NCI-H2227 (cell line): ENCODE measurements around the gene RNASE4.
"Not testable (repeated sequence)": the region's sequence is repeated elsewhere in the genome, so short reads cannot be mapped to it uniquely, and the experiment has no call there.

Experiments
- DNase-seq: peaks from one replicate; lab custom pipeline; 2025; ENCODE audit not compliant: unreplicated experiment; lab: John Stamatoyannopoulos, UW

Gene RNASE4, protein sequence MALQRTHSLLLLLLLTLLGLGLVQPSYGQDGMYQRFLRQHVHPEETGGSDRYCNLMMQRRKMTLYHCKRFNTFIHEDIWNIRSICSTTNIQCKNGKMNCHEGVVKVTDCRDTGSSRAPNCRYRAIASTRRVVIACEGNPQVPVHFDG

DNA sequence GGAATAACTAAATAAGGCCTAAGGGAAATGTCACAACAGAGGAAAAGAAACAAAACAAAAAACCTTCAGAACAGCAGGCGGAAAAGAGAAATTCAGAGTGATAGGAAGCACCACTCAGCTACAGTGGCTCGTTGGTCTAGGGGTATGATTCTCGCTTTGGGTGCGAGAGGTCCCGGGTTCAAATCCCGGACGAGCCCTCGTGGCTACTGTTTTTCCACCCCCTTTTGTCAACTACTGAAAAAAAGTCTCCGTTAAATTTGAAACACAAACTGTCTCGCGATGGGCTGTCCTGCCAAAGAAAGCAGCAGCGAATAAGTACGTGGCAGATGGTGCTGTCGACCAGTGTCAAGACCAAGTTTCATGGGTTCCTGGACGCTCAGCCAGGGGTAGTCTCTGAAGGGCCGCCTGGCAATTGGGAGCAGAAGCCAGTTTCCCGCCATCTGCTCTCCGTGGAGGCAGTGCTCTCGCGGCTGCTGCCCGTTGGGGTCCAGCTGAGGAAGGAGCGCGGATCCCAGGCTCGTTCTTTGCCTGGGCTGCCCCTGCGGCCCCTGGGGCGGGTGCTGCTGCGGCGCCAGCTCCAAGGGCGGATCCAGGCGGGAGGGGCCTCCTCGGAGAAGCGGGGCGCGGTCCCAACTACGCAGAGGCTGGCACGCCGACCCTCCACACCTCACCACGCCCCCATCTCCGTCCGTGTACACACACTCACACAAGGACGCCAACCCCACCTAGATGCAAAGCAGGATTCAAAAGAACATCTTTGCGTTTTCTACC is at the start of gene RNASE4:
RNASE4 (plus strand) TSS at position 670 of the 771 bp plus-strand sequence. CDS start 14,812 bp downstream, outside the sequence.
- peak; percentile 75 for DNase-seq

DNA sequence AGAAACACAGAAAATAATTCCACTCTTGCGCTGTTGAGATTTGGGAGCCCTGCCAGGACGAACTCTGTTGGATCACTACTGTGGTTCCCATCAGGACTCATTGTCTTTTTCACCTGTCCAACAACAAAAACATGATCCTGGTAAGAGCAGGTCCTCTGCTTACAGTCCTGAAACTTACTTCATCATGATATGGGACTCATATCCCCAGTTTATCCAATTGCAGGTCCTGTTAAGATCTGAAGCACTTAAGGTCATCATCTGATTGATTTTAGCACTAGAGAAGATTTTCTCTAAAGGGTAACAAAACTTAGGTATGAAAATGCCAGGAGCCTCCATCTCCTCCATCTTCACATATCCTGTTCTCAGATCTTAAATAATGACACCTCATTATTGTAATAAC is 42.8 kb upstream of the RNASE4 start, which contains the start of gene OR6S1:
OR6S1 (minus strand) TSS at position 101 of the 400 bp plus-strand sequence; CDS start at position 101, 0 bp downstream.
- DNase-seq, result no peak

DNA sequence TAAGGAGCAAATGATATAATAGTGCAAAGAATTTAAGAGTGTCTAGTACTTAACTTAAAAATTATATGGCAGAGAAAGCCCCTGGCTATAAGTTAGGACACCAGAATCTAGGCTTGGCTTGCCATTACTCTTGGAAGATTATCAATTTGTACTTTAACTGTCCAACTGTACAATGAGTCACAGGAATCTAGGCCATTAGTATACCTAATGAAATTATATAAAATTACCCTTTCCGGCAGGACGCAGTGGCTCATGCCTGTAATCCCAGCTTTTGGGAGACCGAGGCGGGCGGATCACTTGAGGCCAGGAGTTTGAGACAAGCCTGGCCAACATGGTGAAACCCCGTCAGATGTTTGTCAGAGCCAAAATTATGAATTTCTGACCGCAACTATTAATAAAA is 42.2 kb upstream of the RNASE4 start:
- no peak for DNase-seq

DNA sequence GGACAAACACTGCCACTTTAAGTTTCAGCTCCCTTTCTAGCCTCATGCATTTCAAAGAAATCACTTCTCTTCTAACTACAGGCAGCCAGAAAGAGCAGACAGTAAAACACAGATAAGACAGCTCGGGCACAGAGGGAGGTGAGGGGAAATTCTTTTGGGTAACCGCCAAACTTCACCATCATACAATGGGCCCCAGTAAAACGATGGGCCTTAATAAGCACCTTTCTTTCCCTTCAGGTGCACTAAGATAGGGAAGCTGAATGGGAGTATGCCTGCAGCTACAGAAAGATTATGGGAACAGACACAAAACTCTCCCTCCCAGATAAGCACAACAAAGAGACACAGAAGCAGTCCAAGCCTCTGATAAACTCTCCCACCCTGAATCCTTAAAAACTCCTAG is 41.6 kb upstream of the RNASE4 start:
- DNase-seq, result not testable (repeated sequence)

DNA sequence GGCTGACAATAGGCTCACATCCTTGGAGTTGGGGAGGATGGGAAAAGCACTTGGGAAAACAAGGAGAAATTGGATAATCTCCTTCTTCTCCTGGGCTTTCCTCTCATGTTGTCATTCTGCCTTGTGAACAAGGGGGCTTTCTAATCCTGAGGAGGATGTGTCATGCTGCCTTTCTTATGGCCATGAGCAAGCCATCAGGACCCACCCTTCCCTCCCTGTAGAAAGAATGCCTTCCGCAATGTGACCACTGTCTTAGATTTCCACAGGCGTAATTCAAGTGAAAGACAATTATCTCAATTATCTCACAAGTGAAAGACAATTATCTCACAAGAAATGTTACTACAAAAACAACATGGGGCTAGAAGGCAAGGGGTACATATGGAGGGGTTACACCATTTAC is 39.8 kb upstream of the RNASE4 start:
- DNase-seq, result no peak

DNA sequence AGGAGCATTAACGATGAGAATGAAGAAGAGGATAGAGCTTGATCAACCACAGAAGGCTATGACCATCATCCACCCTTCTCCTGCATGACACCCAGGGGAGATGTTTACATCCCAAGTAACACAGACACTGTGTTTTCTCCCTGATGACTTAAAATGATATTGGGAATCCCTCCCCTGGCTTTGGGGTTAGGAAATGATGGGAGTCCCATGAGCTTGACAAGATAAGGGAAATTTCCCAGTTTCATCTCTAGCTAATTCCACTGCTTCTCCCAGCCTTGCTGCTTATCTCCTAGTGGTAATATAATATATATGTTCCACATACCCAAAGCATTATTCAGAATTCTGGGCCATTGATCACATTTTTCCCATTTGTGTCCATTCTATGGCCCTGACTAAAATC is 38.9 kb upstream of the RNASE4 start:
- DNase-seq, result no peak

DNA sequence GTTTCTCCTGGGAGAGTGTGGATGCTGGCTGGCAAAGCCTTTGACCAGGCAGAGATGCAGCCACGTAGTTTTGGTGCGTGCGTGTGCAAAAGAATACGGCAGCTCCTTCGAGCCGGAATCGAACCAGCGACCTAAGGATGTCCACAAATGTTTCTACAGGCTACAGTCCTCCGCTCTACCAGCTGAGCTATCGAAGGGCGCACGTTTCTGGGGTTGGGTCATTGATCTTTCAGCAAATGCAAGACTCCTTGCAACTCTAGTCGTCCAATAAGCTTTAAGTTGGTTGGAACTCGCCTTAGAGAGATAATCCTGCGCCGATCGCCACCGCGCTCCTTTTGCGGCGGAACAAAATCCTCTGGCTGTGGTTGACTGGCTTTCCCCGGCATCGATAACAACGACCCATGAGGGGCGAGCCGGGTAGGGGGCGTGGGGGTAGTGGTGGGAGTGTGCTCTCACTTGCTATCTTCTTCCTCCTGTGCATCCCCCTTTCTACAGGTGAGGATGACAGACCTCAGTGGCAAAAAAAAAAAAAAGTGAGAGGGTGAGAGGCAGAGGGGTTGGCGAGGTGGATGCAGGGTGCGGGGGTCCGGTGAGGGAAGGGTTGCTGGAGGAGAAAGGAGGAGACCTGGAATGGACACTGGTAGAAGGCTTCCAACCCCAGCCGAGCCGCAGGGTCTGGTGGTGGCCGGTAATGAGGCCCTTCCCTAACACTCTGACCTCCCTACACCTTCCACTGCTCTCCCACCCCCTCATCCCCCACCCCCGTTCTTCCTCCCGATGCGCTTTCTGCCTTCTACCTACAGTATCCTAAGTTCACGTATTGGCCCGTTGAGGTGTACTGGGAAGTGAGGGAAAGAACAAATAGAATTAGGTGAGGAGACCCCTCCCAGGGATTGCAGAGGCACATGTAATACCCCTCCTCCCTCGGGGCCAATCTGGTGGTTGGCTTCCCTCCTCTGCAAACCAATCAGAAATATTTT is 31.1 kb upstream of the RNASE4 start:
- peak; percentile 48 for DNase-seq

DNA sequence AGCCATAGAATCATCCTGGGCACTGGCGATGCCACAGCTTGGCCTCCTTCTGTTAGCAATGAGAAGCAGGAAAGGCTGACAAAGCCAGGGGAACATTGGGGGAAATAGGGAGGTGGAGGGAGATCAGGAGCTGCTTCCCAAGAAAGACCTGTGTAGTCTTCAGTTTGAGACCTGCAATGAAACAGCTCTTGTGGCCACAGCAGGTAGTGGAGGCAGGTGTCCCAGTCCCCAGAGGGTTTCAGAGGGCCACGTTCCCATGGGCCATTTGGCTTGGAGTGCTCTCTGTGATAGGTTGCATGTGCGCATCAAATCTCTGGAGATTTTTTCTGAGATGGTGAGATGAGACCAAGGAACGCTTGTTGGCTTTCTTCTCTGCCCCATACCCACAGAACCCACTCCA is 28.5 kb upstream of the RNASE4 start:
- DNase-seq, result no peak

DNA sequence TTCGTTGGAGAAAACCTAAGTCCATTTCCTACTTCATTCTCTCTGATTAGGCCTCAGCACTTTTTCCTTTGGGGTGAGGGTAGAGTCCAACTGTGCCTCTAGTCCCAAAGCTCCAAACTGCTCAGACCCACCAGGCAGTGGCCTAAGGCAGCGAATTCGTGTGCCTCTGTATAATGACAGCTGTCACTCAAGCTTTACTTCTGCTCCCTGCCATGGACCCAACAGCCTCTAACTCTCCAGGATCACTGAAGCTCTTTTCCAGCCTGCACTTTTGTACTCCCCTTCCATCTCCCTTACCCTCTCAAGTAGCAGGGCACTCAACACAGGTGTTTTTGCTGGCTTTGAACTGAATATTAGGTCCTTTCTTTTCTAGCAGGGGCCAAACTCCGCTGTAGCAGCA is 28.1 kb upstream of the RNASE4 start:
- no peak for DNase-seq

DNA sequence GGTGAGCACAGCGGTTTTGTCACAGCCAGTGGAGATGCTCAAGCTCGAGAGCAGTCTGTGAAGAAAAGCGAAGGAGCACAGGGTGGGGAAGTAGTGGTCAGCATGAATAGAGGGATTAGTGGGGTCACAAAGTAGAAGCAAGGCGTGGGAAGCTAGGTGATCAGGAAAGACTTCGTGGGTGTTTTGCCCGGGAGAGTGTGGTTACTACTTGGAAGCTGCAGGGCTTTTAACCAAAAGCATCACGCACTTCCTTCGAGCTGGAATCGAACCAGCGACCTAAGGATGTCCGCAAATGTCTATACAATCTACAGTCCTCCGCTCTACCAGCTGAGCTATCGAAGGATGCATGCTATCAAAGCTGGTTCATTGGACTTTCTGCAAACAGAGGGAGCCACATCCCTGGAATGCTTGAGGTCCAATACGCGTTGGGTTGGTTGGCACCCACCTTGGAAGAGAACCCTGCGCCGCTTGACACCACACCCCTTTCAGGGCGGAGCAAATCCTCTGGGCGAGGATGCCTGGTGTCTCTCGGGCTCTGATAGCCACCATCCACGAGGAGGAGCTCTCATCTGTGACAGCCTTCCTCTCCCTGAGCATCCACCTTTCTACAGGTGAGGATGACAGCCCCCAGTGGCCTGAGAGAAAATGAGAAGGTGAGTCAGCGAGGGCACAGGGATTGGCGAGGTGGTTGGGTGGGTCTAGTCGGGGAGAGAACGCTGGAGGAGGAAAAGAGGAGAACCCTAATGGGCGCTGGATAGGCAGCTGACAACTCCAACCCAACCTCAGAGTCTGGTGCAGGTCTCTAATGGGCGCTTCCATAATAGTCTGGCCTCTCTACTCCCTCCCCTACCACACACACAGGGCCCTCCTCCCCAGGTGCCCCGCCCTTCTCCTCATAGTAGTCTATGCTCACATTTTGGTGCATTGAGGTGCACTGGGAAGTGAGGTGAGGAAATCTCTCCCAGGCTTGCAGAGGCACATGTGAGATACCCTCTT is 26.8 kb upstream of the RNASE4 start:
- DNase-seq, result no peak

DNA sequence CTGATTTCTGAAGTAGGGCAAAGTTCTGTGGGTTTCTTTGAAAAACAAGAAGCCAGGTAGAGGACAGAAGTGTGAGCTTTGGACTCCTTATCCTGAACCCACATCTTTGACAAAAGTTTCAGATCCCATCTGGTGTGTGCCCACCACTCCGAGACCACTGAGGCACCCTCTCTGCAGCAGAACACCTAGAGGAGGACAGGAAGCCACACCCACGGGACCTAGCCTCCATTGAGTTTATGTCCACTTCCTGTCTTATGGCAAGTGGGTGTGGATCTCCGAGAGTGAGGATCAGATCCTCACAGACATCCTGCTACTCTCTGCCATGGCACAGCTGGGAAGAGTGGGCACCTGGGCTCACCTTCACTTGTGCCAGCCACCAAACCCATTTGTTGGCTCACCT is 26.1 kb upstream of the RNASE4 start:
- no peak for DNase-seq

DNA sequence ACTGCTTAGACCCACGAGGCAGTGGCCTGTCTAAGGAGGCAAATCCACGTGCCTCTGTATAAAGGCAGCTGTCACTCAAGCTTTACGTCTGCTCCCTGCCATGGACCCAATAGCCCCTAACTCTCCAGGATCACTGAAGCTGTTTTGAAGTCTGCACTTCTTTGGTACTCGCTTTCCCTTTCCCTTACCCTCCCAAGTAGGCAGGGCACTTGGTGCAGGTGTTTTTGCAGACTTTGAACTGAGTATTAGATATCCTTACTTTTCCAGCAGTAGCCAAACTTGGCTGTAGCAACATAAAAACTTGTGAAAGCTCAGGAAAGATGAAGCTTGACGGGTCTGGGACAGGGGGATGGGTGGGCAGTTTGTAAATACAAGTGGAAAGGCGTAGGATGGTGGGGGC is 25.0 kb upstream of the RNASE4 start:
- DNase-seq, result no peak

DNA sequence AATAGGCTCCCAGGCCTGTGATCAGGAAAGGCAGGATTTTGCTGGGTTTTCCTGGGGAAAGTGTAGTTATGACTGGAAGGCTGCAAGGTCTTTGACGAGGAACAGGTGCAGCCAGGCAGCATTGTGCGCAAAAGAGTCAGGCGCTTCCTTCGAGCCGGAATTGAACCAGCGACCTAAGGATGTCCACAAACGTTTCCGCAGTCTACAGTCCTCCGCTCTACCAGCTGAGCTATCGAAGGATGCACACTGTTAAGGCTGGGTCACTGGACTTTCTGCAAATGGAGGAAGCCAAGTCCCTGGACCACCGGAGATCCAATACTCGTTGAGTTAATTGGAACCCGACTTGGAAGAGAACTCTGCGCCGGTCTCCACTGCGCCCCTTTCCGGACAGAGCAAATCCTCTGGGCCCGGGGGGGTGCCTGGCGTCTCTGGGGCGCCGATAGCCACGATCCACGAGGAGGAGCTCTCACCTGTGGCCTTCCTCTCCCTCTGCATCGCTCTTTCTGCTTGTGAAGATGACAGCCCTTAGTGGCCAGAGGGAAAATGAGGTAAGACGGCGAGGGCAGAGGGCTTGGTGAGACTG is 24.5 kb upstream of the RNASE4 start:
- DNase-seq, result no peak

DNA sequence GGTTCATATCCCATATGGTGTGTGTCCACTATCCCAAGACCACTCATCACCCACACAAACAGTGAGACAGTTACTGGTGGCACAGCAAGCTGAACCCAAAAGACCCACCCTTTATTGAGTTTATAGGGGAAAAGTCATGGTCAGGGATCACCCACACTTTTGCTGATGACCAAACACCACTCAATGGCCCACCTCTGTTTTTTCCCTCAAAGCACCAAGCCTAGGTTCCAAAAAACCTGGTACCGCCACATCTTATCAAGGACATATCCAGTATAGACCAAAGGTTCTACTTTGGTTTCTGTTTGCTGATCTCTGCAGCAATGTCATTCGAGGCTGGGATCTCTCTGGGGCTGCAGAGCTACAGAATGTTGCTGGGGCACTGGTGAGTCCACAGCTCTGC is 23.2 kb upstream of the RNASE4 start:
- DNase-seq, result no peak

DNA sequence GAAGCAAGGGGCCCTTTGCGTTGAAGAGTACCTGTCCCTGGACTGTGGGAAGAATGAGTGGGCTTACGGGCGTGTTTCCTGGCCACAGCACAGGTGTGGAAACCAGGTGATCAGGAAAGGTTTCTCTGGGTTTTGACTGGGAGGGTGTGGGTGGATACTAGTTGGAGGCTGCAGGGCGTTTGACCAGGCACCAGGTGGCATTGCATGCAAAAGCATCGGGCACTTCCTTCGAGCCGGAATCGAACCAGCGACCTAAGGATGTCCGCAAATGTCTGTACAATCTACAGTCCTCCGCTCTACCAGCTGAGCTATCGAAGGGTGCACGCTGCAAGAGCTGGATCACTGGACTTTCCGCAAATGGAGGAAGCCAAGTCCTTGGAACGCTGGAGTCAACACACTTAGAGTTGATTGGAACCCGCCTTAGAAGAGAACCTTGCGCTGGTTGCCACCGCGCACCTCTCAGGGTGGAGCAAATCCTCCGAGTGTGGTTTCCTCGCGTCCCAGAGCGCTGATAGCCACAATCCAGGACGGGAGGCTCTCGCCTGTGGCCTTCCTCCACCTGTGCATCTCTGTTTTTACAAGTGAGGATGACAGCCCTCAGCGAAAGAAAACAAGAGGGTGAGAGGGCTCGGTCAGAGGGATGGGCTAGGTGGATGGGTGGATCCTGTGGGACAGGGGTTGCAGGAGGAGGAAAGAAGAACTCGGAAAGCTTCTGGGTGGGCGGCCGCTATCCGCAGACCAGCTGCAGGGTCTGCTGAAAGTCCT is 21.2 kb upstream of the RNASE4 start:
- peak; percentile 59 for DNase-seq

DNA sequence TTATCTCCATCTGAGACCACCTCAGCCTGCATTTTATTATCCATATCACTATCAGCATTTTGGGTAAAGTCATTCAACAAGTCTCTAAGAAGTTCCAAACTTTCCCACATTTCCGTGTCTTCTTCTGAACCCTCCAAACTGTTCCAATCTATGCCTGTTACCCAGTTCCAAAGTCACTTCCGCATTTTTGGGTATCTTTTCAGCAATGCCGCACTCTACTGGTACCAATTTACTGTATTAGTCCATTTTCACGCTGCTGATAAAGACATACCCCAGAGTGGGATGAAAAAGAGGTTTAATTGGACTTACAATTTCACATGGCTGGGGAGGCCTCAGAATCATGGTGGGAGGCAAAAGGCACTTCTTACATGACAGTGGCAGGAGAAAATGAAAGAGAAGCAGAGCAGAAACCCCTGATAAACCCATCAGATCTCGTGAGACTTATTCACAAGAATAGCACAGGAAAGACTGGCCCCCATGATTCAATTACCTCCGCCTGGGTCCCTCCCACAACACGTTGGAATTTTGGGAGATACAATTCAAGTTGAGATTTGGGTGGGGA is 17.9 kb upstream of the RNASE4 start:
- DNase-seq, result not testable (repeated sequence)

DNA sequence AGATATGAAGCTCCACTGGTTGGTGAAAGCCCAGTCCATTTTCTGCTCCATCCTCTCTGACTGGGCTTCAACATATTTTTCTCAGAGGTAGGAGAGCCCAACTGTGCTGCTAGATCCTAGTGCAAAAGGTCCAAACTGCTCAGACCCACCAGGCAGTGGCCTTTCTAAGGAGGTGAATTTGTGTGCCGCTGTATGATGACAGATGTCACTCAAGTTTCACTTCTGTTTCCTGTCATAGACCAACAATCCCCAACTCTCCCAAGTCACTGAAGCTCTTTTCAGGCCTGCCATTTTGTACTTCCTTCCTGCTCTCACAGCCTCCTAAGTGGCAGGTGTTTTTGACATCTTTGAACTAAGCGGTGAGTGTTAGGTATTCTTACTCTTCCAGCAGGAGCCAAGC is 16.4 kb upstream of the RNASE4 start:
- DNase-seq, result no peak

DNA sequence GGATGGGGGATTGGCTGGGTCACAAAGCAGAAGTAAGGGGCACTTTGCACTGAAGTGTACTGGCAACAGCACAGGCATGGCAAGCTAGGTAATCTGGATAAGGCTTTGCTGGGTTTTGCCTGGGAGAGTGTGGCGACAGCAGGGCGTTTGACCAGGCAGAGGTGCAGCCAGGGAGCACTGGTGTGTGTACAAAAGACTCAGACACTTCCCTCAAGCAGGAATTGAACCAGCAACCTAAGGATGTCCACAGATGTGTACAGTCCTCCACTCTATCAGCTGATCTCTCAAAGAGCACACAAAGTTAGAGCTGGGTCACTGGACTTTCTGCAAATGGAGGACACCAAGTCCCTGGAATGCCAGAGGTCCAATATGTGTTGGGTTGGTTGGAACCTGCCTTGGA is 15.4 kb upstream of the RNASE4 start:
- DNase-seq, result no peak
